ENCODE data around the gene ROR2.

- no peak for TF ChIP-seq CTCF (IDR thresholded peaks at IDR 0.05)
- no peak for TF ChIP-seq POLR2A (IDR thresholded peaks at IDR 0.05)
These were observed 338.4 kb downstream of the ROR2 start for GRCh38 chr9:91611582-91611981.

All from thyroid gland (tissue), 4 donors.